ENCODE results near the gene DCAF4. TPM values are rescaled to one million over a fixed set of nuclear protein-coding genes. Genes with fewer than 3 reads are reported as not detected.

Gene DCAF4
- total RNA-seq, 1 experiment from 2014 or later = 31.9 TPM

- no peak overlapping the region for H2AFZ ChIP-seq (ENCODE audit: low read length)
- no peaks in the 10 kb centered on the region for H3K79me2 ChIP-seq (ENCODE audit: low read length)
- H4K20me1 ChIP-seq (ENCODE audit: insufficient read depth, low read depth, low read length) = no peaks in the 10 kb centered on the region
- H3K36me3 ChIP-seq (ENCODE audit: insufficient read depth, low read length) = no peaks in the 10 kb centered on the region
- no peaks in the 10 kb centered on the region for H3K9me3 ChIP-seq (ENCODE audit: low read length)
- DNase-seq = peak; percentile 64
- peak overlapping the region; percentile 70 for H3K4me3 ChIP-seq (ENCODE audit: low read length)
- no peak overlapping the region for H3K27ac ChIP-seq (ENCODE audit: low read length)
- H3K4me2 ChIP-seq (ENCODE audit: low read depth, low read length, poor library complexity, severe bottlenecking) = peak overlapping the region; percentile 87
- no peaks in the 10 kb centered on the region for H3K27me3 ChIP-seq (ENCODE audit: low read length)
- H3K4me1 ChIP-seq (ENCODE audit: low read length) = peaks cover 23% of the 10 kb centered on the region
- no peaks in the 10 kb centered on the region for H3K9me2 ChIP-seq (replicated peaks; ENCODE audit: insufficient read depth, low read length)
- H3K9ac ChIP-seq (ENCODE audit: low read length) = peak overlapping the region; percentile 61
Observed at GRCh38 chr14:72892103-72892878, 34.0 kb upstream of the DCAF4 start.

GRCh38 chr14:72892879-72893635 lies 33.2 kb upstream of the DCAF4 start:
- H3K79me2 ChIP-seq (ENCODE audit: low read length) = no peaks in the 10 kb centered on the region
- H4K20me1 ChIP-seq (ENCODE audit: insufficient read depth, low read depth, low read length) = no peaks in the 10 kb centered on the region
- H3K9ac ChIP-seq (ENCODE audit: low read length) = peak overlapping the region; percentile 61
- no peaks in the 10 kb centered on the region for H3K27me3 ChIP-seq (ENCODE audit: low read length)
- no peaks in the 10 kb centered on the region for H3K9me3 ChIP-seq (ENCODE audit: low read length)
- peak overlapping the region; percentile 70 for H3K4me3 ChIP-seq (ENCODE audit: low read length)
- no peaks in the 10 kb centered on the region for H3K9me2 ChIP-seq (replicated peaks; ENCODE audit: insufficient read depth, low read length)
- H3K4me2 ChIP-seq (ENCODE audit: low read depth, low read length, poor library complexity, severe bottlenecking) = peak overlapping the region; percentile 87
- no peaks in the 10 kb centered on the region for H3K36me3 ChIP-seq (ENCODE audit: insufficient read depth, low read length)
- H2AFZ ChIP-seq (ENCODE audit: low read length) = peak overlapping the region; percentile 82; the same call in 1 of the 2 replicates
- DNase-seq = peak; percentile 72
- peaks cover 23% of the 10 kb centered on the region for H3K4me1 ChIP-seq (ENCODE audit: low read length)
- no peak overlapping the region for H3K27ac ChIP-seq (ENCODE audit: low read length)

GRCh38 chr14:72893636-72894322 lies 32.5 kb upstream of the DCAF4 start, which contains the start of gene DPF3:
Gene DPF3 (minus strand): TSS chr14:72894101. CDS start chr14:72894088, 13 bp downstream.
- no peaks in the 10 kb centered on the region for H3K9me3 ChIP-seq (ENCODE audit: low read length)
- H3K27ac ChIP-seq (ENCODE audit: low read length) = no peak within 1 kb of the TSS
- H3K9me2 ChIP-seq (replicated peaks; ENCODE audit: insufficient read depth, low read length) = no peaks in the 10 kb centered on the region
- H3K27me3 ChIP-seq (ENCODE audit: low read length) = no peaks in the 10 kb centered on the region
- H3K36me3 ChIP-seq (ENCODE audit: insufficient read depth, low read length) = no peaks in the 10 kb centered on the region
- H2AFZ ChIP-seq (ENCODE audit: low read length) = peak within 1 kb of the TSS; percentile 83
- peak within 1 kb of the TSS; percentile 87 for H3K4me2 ChIP-seq (ENCODE audit: low read depth, low read length, poor library complexity, severe bottlenecking)
- H3K4me1 ChIP-seq (ENCODE audit: low read length) = peaks cover 23% of the 10 kb centered on the region
- peak; percentile 99 for DNase-seq
- H3K4me3 ChIP-seq (ENCODE audit: low read length) = peak within 1 kb of the TSS; percentile 70
- H3K79me2 ChIP-seq (ENCODE audit: low read length) = no peaks in the 10 kb centered on the region
- peak within 1 kb of the TSS; percentile 61 for H3K9ac ChIP-seq (ENCODE audit: low read length)
- H4K20me1 ChIP-seq (ENCODE audit: insufficient read depth, low read depth, low read length) = no peaks in the 10 kb centered on the region

GRCh38 chr14:72894323-72894622 lies 32.0 kb upstream of the DCAF4 start:
- Histone ChIP-seq H3K4me2 (ENCODE audit: low read depth, low read length, poor library complexity, severe bottlenecking) (peak overlapping the region; percentile 87), H3K4me1 (ENCODE audit: low read length) (peaks cover 23% of the 10 kb centered on the region), H3K9me3 (ENCODE audit: low read length) (no peaks in the 10 kb centered on the region), H4K20me1 (ENCODE audit: insufficient read depth, low read depth, low read length) (no peaks in the 10 kb centered on the region), H3K9ac (ENCODE audit: low read length) (peak overlapping the region; percentile 55), H3K27ac (ENCODE audit: low read length) (no peak overlapping the region), H3K79me2 (ENCODE audit: low read length) (no peaks in the 10 kb centered on the region), H3K9me2 (replicated peaks; ENCODE audit: insufficient read depth, low read length) (no peaks in the 10 kb centered on the region), H3K27me3 (ENCODE audit: low read length) (no peaks in the 10 kb centered on the region), H3K4me3 (ENCODE audit: low read length) (peak overlapping the region; percentile 70), H3K36me3 (ENCODE audit: insufficient read depth, low read length) (no peaks in the 10 kb centered on the region), H2AFZ (ENCODE audit: low read length) (peak overlapping the region; percentile 83)
- DNase-seq = no peak

- no peak overlapping the region for H3K27ac ChIP-seq (ENCODE audit: low read length)
- H4K20me1 ChIP-seq (ENCODE audit: insufficient read depth, low read depth, low read length) = no peaks in the 10 kb centered on the region
- H3K9me3 ChIP-seq (ENCODE audit: low read length) = no peaks in the 10 kb centered on the region
- peak overlapping the region; percentile 55 for H3K9ac ChIP-seq (ENCODE audit: low read length)
- H3K27me3 ChIP-seq (ENCODE audit: low read length) = no peaks in the 10 kb centered on the region
- peaks cover 23% of the 10 kb centered on the region for H3K4me1 ChIP-seq (ENCODE audit: low read length)
- no peaks in the 10 kb centered on the region for H3K9me2 ChIP-seq (replicated peaks; ENCODE audit: insufficient read depth, low read length)
- peak overlapping the region; percentile 83 for H2AFZ ChIP-seq (ENCODE audit: low read length)
- H3K4me3 ChIP-seq (ENCODE audit: low read length) = peak overlapping the region; percentile 70
- H3K79me2 ChIP-seq (ENCODE audit: low read length) = no peaks in the 10 kb centered on the region
- H3K36me3 ChIP-seq (ENCODE audit: insufficient read depth, low read length) = no peaks in the 10 kb centered on the region
- DNase-seq = no peak
- peak overlapping the region; percentile 87 for H3K4me2 ChIP-seq (ENCODE audit: low read depth, low read length, poor library complexity, severe bottlenecking)
Observed at GRCh38 chr14:72894623-72895378, 31.5 kb upstream of the DCAF4 start.

- no peak overlapping the region for H3K4me3 ChIP-seq (ENCODE audit: low read length)
- no peaks in the 10 kb centered on the region for H3K9me3 ChIP-seq (ENCODE audit: low read length)
- no peak overlapping the region for H3K9ac ChIP-seq (ENCODE audit: low read length)
- DNase-seq = peak; percentile 45
- H3K27me3 ChIP-seq (ENCODE audit: low read length) = no peaks in the 10 kb centered on the region
- no peaks in the 10 kb centered on the region for H3K36me3 ChIP-seq (ENCODE audit: insufficient read depth, low read length)
- no peaks in the 10 kb centered on the region for H3K79me2 ChIP-seq (ENCODE audit: low read length)
- H4K20me1 ChIP-seq (ENCODE audit: insufficient read depth, low read depth, low read length) = no peaks in the 10 kb centered on the region
- H3K4me1 ChIP-seq (ENCODE audit: low read length) = peaks cover 10% of the 10 kb centered on the region
- no peak overlapping the region for H3K27ac ChIP-seq (ENCODE audit: low read length)
- H3K9me2 ChIP-seq (replicated peaks; ENCODE audit: insufficient read depth, low read length) = no peaks in the 10 kb centered on the region
- no peak overlapping the region for H3K4me2 ChIP-seq (ENCODE audit: low read depth, low read length, poor library complexity, severe bottlenecking)
- no peak overlapping the region for H2AFZ ChIP-seq (ENCODE audit: low read length)
Observed at GRCh38 chr14:72898448-72898847, 27.8 kb upstream of the DCAF4 start.

- H3K79me2 ChIP-seq (ENCODE audit: low read length) = no peaks in the 10 kb centered on the region
- H4K20me1 ChIP-seq (ENCODE audit: insufficient read depth, low read depth, low read length) = no peaks in the 10 kb centered on the region
- no peak overlapping the region for H3K27ac ChIP-seq (ENCODE audit: low read length)
- DNase-seq = no peak
- no peaks in the 10 kb centered on the region for H3K27me3 ChIP-seq (ENCODE audit: low read length)
- H3K9me3 ChIP-seq (ENCODE audit: low read length) = no peaks in the 10 kb centered on the region
- H3K4me3 ChIP-seq (ENCODE audit: low read length) = no peak overlapping the region
- no peaks in the 10 kb centered on the region for H3K36me3 ChIP-seq (ENCODE audit: insufficient read depth, low read length)
- no peaks in the 10 kb centered on the region for H3K9me2 ChIP-seq (replicated peaks; ENCODE audit: insufficient read depth, low read length)
- no peak overlapping the region for H2AFZ ChIP-seq (ENCODE audit: low read length)
- peaks cover 1% of the 10 kb centered on the region; the same call in 1 of the 2 replicates for H3K4me1 ChIP-seq (ENCODE audit: low read length)
- no peak overlapping the region for H3K4me2 ChIP-seq (ENCODE audit: low read depth, low read length, poor library complexity, severe bottlenecking)
- H3K9ac ChIP-seq (ENCODE audit: low read length) = no peak overlapping the region
Observed at GRCh38 chr14:72901361-72901760, 24.9 kb upstream of the DCAF4 start.
